Stimulated activated CD4-positive, alpha-beta T cell treated with anti-CD3 and anti-CD28 coated beads, TNF-alpha, amount 100 ng/mL, for 48 hours (primary cell): ENCODE data around the gene TRIAP1.
"Not testable (repeated sequence)": the region's sequence is repeated elsewhere in the genome, so short reads cannot be mapped to it uniquely, and the experiment has no call there.

ENCODE experiments used
- DNase-seq, 3 donors: peaks; one replicate each; pipeline ENCODE4 v3.0.0-alpha.2; 2020; ENCODE audit warnings: low read depth in 3 of 3

TRIAP1 gene

GRCh38 chr12:120468821-120469449 lies 22.8 kb upstream of the TRIAP1 start:
- DNase-seq, result no peak

- DNase-seq, result peak in 1 of 3 donors; percentile 13
Measured at GRCh38 chr12:120468325-120468820, 22.2 kb upstream of the TRIAP1 start.

- no peak for DNase-seq
Measured at GRCh38 chr12:120467439-120467838, 21.3 kb upstream of the TRIAP1 start.

GRCh38 chr12:120466560-120467315 lies 20.6 kb upstream of the TRIAP1 start:
- DNase-seq, result peak in 1 of 3 donors; percentile 29

- DNase-seq, result no peak
Measured at GRCh38 chr12:120465756-120466155, 19.6 kb upstream of the TRIAP1 start.

- DNase-seq, result no peak
Measured at GRCh38 chr12:120463712-120464111, 17.5 kb upstream of the TRIAP1 start.

- DNase-seq, result no peak
Measured at GRCh38 chr12:120462099-120462640, 16.0 kb upstream of the TRIAP1 start.

GRCh38 chr12:120460157-120460556 lies 14.0 kb upstream of the TRIAP1 start:
- no peak for DNase-seq

GRCh38 chr12:120457133-120457532 lies 10.9 kb upstream of the TRIAP1 start:
- no peak for DNase-seq

- DNase-seq, result no peak
Measured at GRCh38 chr12:120455302-120455701, 9.1 kb upstream of the TRIAP1 start.

GRCh38 chr12:120453977-120454376 lies 7.8 kb upstream of the TRIAP1 start:
- DNase-seq, result no peak

- no peak for DNase-seq
Measured at GRCh38 chr12:120453060-120453750, 7.0 kb upstream of the TRIAP1 start.

GRCh38 chr12:120452524-120452923 lies 6.3 kb upstream of the TRIAP1 start:
- DNase-seq, result not testable (repeated sequence)

GRCh38 chr12:120447992-120448391 lies 1.8 kb upstream of the TRIAP1 start:
- DNase-seq, result no peak

- DNase-seq, result not testable (repeated sequence)
Measured at GRCh38 chr12:120446844-120447178, 627 bp upstream of the TRIAP1 start.

- DNase-seq, result no peak
Measured at GRCh38 chr12:120444676-120445075, 1.5 kb downstream of the TRIAP1 start.

- peak; percentile 53 to 80 (median 54) for DNase-seq
Measured at GRCh38 chr12:120439646-120440247, 6.4 kb downstream of the TRIAP1 start.

GRCh38 chr12:120438495-120439198 lies 7.5 kb downstream of the TRIAP1 start:
- no peak for DNase-seq

GRCh38 chr12:120437735-120438494 lies 8.3 kb downstream of the TRIAP1 start, which contains the start of gene COX6A1:
TSS of gene COX6A1 (plus strand) at chr12:120438113. CDS start at chr12:120438127, 14 bp downstream.
- DNase-seq, result peak; percentile 96 to 98 (median 97)

GRCh38 chr12:120432772-120433525 lies 13.2 kb downstream of the TRIAP1 start:
- DNase-seq, result no peak
